HepG2 (cell line): ENCODE data around the gene SGF29. TPM values are rescaled to one million over a fixed set of nuclear protein-coding genes. Genes with fewer than 3 reads are reported as not detected.

ENCODE experiments used
- ATAC-seq: fragments of 200-7000 bp; cut with Tn5 transposase; 3 replicates; pipeline ENCODE4 v1.9.1; 2020; ENCODE audit warnings: mild to moderate bottlenecking, moderate library complexity
- BruUV-seq: library from RNA; stranded (reverse); fragments of 400-500 nt; replicated peaks from 2 replicates; lab custom pipeline; 2021; lab: Mats Ljungman, UMichigan
- CTCF ChIA-PET: fragments of 300-600 bp; formaldehyde crosslinking; extraction: SDS; loops from one replicate; lab custom pipeline; 2021; ENCODE audit warnings: low total read pairs, inconsistent platforms, low intra/inter-chr PET ratio; lab: Yijun Ruan, JAX
- POLR2A ChIA-PET: fragments of 350-600 bp; sonication (Branson Sonifier 250); formaldehyde crosslinking; loops from one replicate; lab custom pipeline; 2020; ENCODE audit warnings: antibody characterized with exemption, inconsistent platforms; lab: Yijun Ruan, JAX
- DNase-seq: peaks from one replicate; pipeline ENCODE4 v3.0.0-alpha.2; 2015; ENCODE audit warnings: low spot score
- FAIRE-seq: peaks from 3 replicates; lab custom pipeline; 2011; peaks lifted over from hg19 to GRCh38; lab: Jason Lieb, UNC
- H2AFZ ChIP-seq: one replicate; pipeline ENCODE4 v1.6.1; 2011; ENCODE audit warnings: low read length, inconsistent platforms
- H3K27ac ChIP-seq: fragments of 300-600 bp; 3 replicates; pipeline ENCODE4 v1.8.0; 2011; ENCODE audit warnings: mixed run types, mild to moderate bottlenecking, mixed read lengths, low read length, inconsistent platforms; ENCODE audit not compliant: insufficient read depth; ENCODE audit errors: extremely low read length
- H3K27me3 ChIP-seq, 2 experiments: fragments of 200-600 bp in 1 of 2; 2 replicates in 1 of 2; 3 replicates in 1 of 2; pipeline versions ENCODE4 v1.6.0 to v1.8.0; 2011; ENCODE audit warnings: low read length in 2 of 2, mild to moderate bottlenecking in 2 of 2, moderate library complexity in 2 of 2, inconsistent platforms in 1 of 2; ENCODE audit not compliant: insufficient read depth in 2 of 2, control insufficient read depth in 1 of 2
- H3K36me3 ChIP-seq, 2 experiments: fragments of 200-600 bp in 1 of 2; replicated peaks in 1 of 2; 2 replicates in 1 of 2; 3 replicates in 1 of 2; pipeline versions ENCODE4 v1.5.1 to v1.8.0; 2011; ENCODE audit warnings: low read length in 2 of 2, inconsistent platforms in 1 of 2; ENCODE audit not compliant: insufficient read depth in 2 of 2, control insufficient read depth in 1 of 2
- H3K4me1 ChIP-seq: 2 replicates; pipeline ENCODE4 v1.5.1; 2012; ENCODE audit warnings: low read length, inconsistent platforms; ENCODE audit not compliant: insufficient read depth
- H3K4me2 ChIP-seq: 2 replicates; pipeline ENCODE4 v1.6.0; 2011; ENCODE audit warnings: low read depth, low read length, inconsistent platforms
- H3K4me3 ChIP-seq, 3 experiments: fragments of 200-600 bp in 1 of 3; sonication (generic), shearing (Covaris generic) in 1 of 3; replicated peaks in 1 of 3; 2 replicates each; pipeline ENCODE4 v1.5.1; 2011 to 2016; ENCODE audit warnings: low read length in 3 of 3, inconsistent platforms in 2 of 3, low read depth in 2 of 3, mild to moderate bottlenecking in 2 of 3, control low read depth in 1 of 3, mixed read lengths in 1 of 3; ENCODE audit not compliant: insufficient read depth in 1 of 3
- H3K79me2 ChIP-seq: one replicate; pipeline ENCODE4 v1.6.1; 2011; ENCODE audit warnings: low read length, inconsistent platforms; ENCODE audit not compliant: insufficient read depth
- H3K9ac ChIP-seq: 2 replicates; pipeline ENCODE4 v1.6.0; 2011; ENCODE audit warnings: mild to moderate bottlenecking, low read depth, low read length, inconsistent platforms; ENCODE audit not compliant: insufficient read depth
- H3K9me3 ChIP-seq: 2 replicates; pipeline ENCODE4 v1.5.1; 2012; ENCODE audit warnings: mild to moderate bottlenecking, low read length
- H4K20me1 ChIP-seq: 2 replicates; pipeline ENCODE4 v1.6.0; 2011; ENCODE audit warnings: inconsistent platforms, mild to moderate bottlenecking, low read length, moderate library complexity; ENCODE audit not compliant: insufficient read depth
- EZH2 ChIP-seq: conservative IDR thresholded peaks from 2 replicates; pipeline ENCODE4 v1.6.1; 2012; ENCODE audit warnings: mild to moderate bottlenecking, low read depth, low read length, moderate library complexity
- HNF4A ChIP-seq: sonication (generic); formaldehyde crosslinking; IDR thresholded peaks from 2 replicates; pipeline ENCODE4 v1.4.0; 2020; ENCODE audit warnings: missing genetic modification reagents
- MED13 ChIP-seq: sonication (generic); formaldehyde crosslinking; IDR thresholded peaks from 2 replicates; pipeline ENCODE4 v1.5.0; 2020; ENCODE audit warnings: missing genetic modification reagents
- NFE2L2 ChIP-seq: fragments of 150-350 bp; IDR thresholded peaks from 2 replicates; pipeline ENCODE4 v1.6.1; 2014; ENCODE audit warnings: low read length
- ZFP36L1 ChIP-seq: sonication (generic); formaldehyde crosslinking; IDR thresholded peaks from 2 replicates; pipeline ENCODE4 v1.8.0; 2022; ENCODE audit warnings: mild to moderate bottlenecking, missing genetic modification reagents, moderate library complexity
- ZNF251 ChIP-seq: sonication (generic); formaldehyde crosslinking; IDR thresholded peaks from 2 replicates; pipeline ENCODE4 v1.9.0; 2021; ENCODE audit warnings: mild to moderate bottlenecking, missing genetic modification reagents
- ZNF670 ChIP-seq: sonication (generic); formaldehyde crosslinking; IDR thresholded peaks from 2 replicates; pipeline ENCODE4 v1.8.0; 2022; ENCODE audit warnings: mild to moderate bottlenecking, missing genetic modification reagents, borderline replicate concordance
- ZNF773 ChIP-seq: sonication (generic); formaldehyde crosslinking; IDR thresholded peaks from 2 replicates; pipeline ENCODE4 v1.4.0; 2020; ENCODE audit warnings: missing genetic modification reagents, borderline replicate concordance
- WGBS: methylation state at CpG from one replicate; pipeline ENCODE4 v1.1.6; 2017; ENCODE audit warnings: low lambda C conversion rate; 5-methylcytosine and 5-hydroxymethylcytosine counted together
- in situ Hi-C: cut with HindIII; loops from 2 replicates; pipeline ENCODE4 v1.10.0; 2017; ENCODE audit warnings: low pct_unique_long_range_greater_than_20kb; ENCODE audit not compliant: extremely low pct_ligation_motif_present
- intact Hi-C: fragments of 100-400 bp; cut with micrococcal nuclease; formaldehyde crosslinking; loops from one replicate; pipeline ENCODE4 v1.10.0; 2022; ENCODE audit not compliant: unreplicated experiment
- polyA plus RNA-seq, 8 experiments: library from polyadenylated mRNA; depleted of rRNA in 3 of 8; stranded (reverse) in 7 of 8; unstranded in 1 of 8; fragments of >200 nt; fragmentation: Illumina TruSeq in 4 of 8; extraction: Trizol in 4 of 8; gene quantifications; 2 replicates each; pipeline versions ENCODE4 v1.2.1 to v1.2.3, GENCODE V29; 2011 to 2016; ENCODE audit warnings: low read depth in 4 of 8, missing spikeins in 1 of 8, mixed read lengths in 1 of 8; ENCODE audit not compliant: insufficient read depth in 1 of 8
- total RNA-seq, 5 experiments: library from RNA; depleted of rRNA; stranded (reverse); fragments of >200 nt; fragmentation: Illumina TruSeq; extraction: Trizol; gene quantifications; 2 replicates each; pipeline ENCODE4 v1.2.3, GENCODE V29; 2016; ENCODE audit warnings: low read depth in 1 of 5
- TF ChIP-seq, protein P1 (sequence below): sonication (generic); formaldehyde crosslinking; IDR thresholded peaks from 2 replicates; pipeline ENCODE4 v1.4.0; 2020; ENCODE audit warnings: missing genetic modification reagents
- TF ChIP-seq, protein P2 (sequence below): sonication (generic); formaldehyde crosslinking; IDR thresholded peaks from 2 replicates; pipeline ENCODE4 v1.5.1; 2020; ENCODE audit warnings: mild to moderate bottlenecking, missing genetic modification reagents, moderate library complexity
- TF ChIP-seq, protein P3 (sequence below): sonication (generic); formaldehyde crosslinking; IDR thresholded peaks from 2 replicates; pipeline ENCODE4 v1.5.0; 2020; ENCODE audit warnings: missing genetic modification reagents
- TF ChIP-seq, protein P4 (sequence below): sonication (generic); formaldehyde crosslinking; IDR thresholded peaks from 2 replicates; pipeline ENCODE4 v1.5.0; 2020; ENCODE audit warnings: mild to moderate bottlenecking, missing genetic modification reagents
- TF ChIP-seq, protein P5 (sequence below): sonication (generic); formaldehyde crosslinking; IDR thresholded peaks from 2 replicates; pipeline ENCODE4 v1.8.1; 2022; ENCODE audit warnings: low read depth, mild to moderate bottlenecking, missing genetic modification reagents

SGF29 gene
- total and polyA plus RNA-seq, 2 of the 13 experiments (the other 11 are each of a cell fraction or from before 2014, with no cell fraction given), result 5.0 to 29.4 TPM

DNA sequence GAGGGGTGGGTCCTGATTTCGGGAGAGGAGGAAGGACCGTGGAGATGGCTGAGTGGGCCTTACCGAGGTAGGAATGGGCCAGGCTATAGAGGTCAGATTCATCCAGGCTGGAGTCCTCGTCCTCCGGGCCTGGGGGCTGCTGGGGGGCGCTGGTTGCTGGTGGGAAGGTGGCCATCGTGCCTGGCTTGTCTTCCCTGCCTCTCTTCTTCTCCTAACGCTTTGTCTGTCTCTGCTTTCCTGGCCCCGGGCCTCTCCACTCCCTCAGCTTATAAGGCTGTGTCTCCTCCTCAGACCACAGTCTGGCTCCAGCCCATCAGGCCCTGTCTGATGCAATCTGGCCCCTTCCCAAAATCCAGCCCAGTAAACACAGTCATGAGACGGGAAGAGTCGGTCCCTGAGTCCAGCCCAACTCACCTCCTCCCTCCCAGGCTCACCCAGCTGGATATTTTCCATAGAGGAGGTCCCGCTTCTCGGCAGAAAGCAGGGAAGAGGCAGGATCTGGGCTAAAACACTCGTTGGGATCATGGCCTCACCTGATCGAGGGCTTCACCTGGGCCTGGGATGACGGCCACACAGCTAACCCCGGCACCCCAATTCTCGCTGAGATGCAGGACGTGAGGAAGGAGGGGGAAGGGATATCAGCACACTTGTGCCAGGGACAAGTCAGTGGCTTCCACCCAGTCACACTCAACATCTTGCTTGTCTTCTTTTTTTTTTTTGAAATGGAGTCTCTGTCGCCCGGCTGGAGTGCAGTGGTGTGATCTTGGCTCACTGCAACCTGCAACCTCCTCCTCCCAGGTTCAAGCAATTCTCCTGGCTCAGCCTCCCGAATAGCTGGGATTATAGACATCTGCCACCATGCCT lies 14.8 kb upstream of the SGF29 start, which contains the start of gene NUPR1:
NUPR1 (minus strand) TSS at position 242 of the 864 bp plus-strand sequence; CDS start at position 175, 67 bp downstream.
- ATAC-seq (peak; percentile 71), DNase-seq (peak; percentile 89)
- 5% methylated on average over 22 of the region's 22 CpGs for WGBS
- TF ChIP-seq MED13, result no peak
- TF ChIP-seq, protein P1, sequence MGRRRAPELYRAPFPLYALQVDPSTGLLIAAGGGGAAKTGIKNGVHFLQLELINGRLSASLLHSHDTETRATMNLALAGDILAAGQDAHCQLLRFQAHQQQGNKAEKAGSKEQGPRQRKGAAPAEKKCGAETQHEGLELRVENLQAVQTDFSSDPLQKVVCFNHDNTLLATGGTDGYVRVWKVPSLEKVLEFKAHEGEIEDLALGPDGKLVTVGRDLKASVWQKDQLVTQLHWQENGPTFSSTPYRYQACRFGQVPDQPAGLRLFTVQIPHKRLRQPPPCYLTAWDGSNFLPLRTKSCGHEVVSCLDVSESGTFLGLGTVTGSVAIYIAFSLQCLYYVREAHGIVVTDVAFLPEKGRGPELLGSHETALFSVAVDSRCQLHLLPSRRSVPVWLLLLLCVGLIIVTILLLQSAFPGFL (CRISPR knock-in tag), result no peak
- TF ChIP-seq ZFP36L1, result no peak
- TF ChIP-seq, protein P2, sequence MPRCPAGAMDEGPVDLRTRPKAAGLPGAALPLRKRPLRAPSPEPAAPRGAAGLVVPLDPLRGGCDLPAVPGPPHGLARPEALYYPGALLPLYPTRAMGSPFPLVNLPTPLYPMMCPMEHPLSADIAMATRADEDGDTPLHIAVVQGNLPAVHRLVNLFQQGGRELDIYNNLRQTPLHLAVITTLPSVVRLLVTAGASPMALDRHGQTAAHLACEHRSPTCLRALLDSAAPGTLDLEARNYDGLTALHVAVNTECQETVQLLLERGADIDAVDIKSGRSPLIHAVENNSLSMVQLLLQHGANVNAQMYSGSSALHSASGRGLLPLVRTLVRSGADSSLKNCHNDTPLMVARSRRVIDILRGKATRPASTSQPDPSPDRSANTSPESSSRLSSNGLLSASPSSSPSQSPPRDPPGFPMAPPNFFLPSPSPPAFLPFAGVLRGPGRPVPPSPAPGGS (CRISPR knock-in tag), result no peak
- TF ChIP-seq ZNF670 (CRISPR knock-in tag), result no peak
- TF ChIP-seq, protein P3, sequence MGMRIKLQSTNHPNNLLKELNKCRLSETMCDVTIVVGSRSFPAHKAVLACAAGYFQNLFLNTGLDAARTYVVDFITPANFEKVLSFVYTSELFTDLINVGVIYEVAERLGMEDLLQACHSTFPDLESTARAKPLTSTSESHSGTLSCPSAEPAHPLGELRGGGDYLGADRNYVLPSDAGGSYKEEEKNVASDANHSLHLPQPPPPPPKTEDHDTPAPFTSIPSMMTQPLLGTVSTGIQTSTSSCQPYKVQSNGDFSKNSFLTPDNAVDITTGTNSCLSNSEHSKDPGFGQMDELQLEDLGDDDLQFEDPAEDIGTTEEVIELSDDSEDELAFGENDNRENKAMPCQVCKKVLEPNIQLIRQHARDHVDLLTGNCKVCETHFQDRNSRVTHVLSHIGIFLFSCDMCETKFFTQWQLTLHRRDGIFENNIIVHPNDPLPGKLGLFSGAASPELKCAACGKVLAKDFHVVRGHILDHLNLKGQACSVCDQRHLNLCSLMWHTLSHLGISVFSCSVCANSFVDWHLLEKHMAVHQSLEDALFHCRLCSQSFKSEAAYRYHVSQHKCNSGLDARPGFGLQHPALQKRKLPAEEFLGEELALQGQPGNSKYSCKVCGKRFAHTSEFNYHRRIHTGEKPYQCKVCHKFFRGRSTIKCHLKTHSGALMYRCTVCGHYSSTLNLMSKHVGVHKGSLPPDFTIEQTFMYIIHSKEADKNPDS (CRISPR knock-in tag), result no peak
- TF ChIP-seq EZH2, result no peak
- TF ChIP-seq, protein P4, sequence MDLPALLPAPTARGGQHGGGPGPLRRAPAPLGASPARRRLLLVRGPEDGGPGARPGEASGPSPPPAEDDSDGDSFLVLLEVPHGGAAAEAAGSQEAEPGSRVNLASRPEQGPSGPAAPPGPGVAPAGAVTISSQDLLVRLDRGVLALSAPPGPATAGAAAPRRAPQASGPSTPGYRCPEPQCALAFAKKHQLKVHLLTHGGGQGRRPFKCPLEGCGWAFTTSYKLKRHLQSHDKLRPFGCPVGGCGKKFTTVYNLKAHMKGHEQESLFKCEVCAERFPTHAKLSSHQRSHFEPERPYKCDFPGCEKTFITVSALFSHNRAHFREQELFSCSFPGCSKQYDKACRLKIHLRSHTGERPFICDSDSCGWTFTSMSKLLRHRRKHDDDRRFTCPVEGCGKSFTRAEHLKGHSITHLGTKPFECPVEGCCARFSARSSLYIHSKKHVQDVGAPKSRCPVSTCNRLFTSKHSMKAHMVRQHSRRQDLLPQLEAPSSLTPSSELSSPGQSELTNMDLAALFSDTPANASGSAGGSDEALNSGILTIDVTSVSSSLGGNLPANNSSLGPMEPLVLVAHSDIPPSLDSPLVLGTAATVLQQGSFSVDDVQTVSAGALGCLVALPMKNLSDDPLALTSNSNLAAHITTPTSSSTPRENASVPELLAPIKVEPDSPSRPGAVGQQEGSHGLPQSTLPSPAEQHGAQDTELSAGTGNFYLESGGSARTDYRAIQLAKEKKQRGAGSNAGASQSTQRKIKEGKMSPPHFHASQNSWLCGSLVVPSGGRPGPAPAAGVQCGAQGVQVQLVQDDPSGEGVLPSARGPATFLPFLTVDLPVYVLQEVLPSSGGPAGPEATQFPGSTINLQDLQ, result no peak
- no peak for TF ChIP-seq ZNF251
- TF ChIP-seq HNF4A (CRISPR knock-in tag), result peak; percentile 77
- TF ChIP-seq, protein P5, sequence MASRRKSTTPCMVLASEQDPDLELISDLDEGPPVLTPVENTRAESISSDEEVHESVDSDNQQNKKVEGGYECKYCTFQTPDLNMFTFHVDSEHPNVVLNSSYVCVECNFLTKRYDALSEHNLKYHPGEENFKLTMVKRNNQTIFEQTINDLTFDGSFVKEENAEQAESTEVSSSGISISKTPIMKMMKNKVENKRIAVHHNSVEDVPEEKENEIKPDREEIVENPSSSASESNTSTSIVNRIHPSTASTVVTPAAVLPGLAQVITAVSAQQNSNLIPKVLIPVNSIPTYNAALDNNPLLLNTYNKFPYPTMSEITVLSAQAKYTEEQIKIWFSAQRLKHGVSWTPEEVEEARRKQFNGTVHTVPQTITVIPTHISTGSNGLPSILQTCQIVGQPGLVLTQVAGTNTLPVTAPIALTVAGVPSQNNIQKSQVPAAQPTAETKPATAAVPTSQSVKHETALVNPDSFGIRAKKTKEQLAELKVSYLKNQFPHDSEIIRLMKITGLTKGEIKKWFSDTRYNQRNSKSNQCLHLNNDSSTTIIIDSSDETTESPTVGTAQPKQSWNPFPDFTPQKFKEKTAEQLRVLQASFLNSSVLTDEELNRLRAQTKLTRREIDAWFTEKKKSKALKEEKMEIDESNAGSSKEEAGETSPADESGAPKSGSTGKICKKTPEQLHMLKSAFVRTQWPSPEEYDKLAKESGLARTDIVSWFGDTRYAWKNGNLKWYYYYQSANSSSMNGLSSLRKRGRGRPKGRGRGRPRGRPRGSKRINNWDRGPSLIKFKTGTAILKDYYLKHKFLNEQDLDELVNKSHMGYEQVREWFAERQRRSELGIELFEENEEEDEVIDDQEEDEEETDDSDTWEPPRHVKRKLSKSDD (CRISPR knock-in tag), result no peak
- TF ChIP-seq ZNF773 (CRISPR knock-in tag), result no peak
- TF ChIP-seq NFE2L2, result no peak

More for the DNA sequence above, 14.8 kb upstream of the SGF29 start, which contains the start of gene NUPR1:
- BruUV-seq, result TSS peak; percentile 93
- Histone ChIP-seq H3K27ac (peak within 1 kb of the TSS; percentile 78), H3K79me2 (peaks cover 12% of the 10 kb centered on the region), H3K27me3 (no peaks in the 10 kb centered on the region), H3K4me1 (peaks cover 75% of the 10 kb centered on the region), H3K9me3 (no peaks in the 10 kb centered on the region), H2AFZ (peak within 1 kb of the TSS; percentile 75), H3K4me3 (peak within 1 kb of the TSS; percentile 60 to 76 (median 62)), H4K20me1 (no peaks in the 10 kb centered on the region), H3K4me2 (peak within 1 kb of the TSS; percentile 98), H3K36me3 (peaks cover 0 to 3% of the 10 kb centered on the region in 2 experiments; a peak in 1 of 5 replicates), H3K9ac (peak within 1 kb of the TSS; percentile 78)
- FAIRE-seq, result no peak
- intact Hi-C loops (no loop called here), in situ Hi-C loops (no loop called here)
- ChIA-PET CTCF (no interaction called here), POLR2A (interaction anchor here (0.8 to 3.7 kb wide), 10 partner anchors 10 to 79 kb away, joined by 3 to 23 read pairs (median 5); partner anchors contain the start of genes CLN3, SGF29, SULT1A1 and SULT1A2)
